WERI-Rb-1 (cell line): Measurements from ENCODE around the gene MACROD1.

ENCODE experiments used
- DNase-seq: peaks from one replicate; pipeline ENCODE4 v3.0.0-alpha.2; 2020
- H3K27ac ChIP-seq: fragments of 250-450 bp; sonication (Bioruptor Pico); 2 replicates; pipeline ENCODE4 v1.5.1; 2020; ENCODE audit warnings: mild to moderate bottlenecking, moderate library complexity
- H3K27me3 ChIP-seq: fragments of 250-450 bp; sonication (Bioruptor Pico); 2 replicates; pipeline ENCODE4 v1.5.1; 2021; ENCODE audit warnings: mild to moderate bottlenecking, low read depth, moderate library complexity; ENCODE audit not compliant: insufficient read depth, severe bottlenecking
- H3K36me3 ChIP-seq: fragments of 250-450 bp; sonication (Bioruptor Pico); 2 replicates; pipeline ENCODE4 v1.5.1; 2020; ENCODE audit warnings: mild to moderate bottlenecking, moderate library complexity
- H3K4me3 ChIP-seq: 2 replicates; pipeline ENCODE4 v1.5.1; 2011; ENCODE audit warnings: low read depth, mild to moderate bottlenecking, control low read depth, low read length
- H3K9me3 ChIP-seq: fragments of 250-450 bp; sonication (Bioruptor Pico); 2 replicates; pipeline ENCODE4 v1.5.1; 2021; ENCODE audit warnings: mild to moderate bottlenecking, moderate library complexity; ENCODE audit not compliant: severe bottlenecking
- TF ChIP-seq, protein P1 (sequence below): IDR thresholded peaks from 2 replicates; pipeline ENCODE4 v1.5.1; 2011; ENCODE audit warnings: low read depth, mild to moderate bottlenecking, control low read depth, inconsistent platforms, low read length

MACROD1 gene

DNA sequence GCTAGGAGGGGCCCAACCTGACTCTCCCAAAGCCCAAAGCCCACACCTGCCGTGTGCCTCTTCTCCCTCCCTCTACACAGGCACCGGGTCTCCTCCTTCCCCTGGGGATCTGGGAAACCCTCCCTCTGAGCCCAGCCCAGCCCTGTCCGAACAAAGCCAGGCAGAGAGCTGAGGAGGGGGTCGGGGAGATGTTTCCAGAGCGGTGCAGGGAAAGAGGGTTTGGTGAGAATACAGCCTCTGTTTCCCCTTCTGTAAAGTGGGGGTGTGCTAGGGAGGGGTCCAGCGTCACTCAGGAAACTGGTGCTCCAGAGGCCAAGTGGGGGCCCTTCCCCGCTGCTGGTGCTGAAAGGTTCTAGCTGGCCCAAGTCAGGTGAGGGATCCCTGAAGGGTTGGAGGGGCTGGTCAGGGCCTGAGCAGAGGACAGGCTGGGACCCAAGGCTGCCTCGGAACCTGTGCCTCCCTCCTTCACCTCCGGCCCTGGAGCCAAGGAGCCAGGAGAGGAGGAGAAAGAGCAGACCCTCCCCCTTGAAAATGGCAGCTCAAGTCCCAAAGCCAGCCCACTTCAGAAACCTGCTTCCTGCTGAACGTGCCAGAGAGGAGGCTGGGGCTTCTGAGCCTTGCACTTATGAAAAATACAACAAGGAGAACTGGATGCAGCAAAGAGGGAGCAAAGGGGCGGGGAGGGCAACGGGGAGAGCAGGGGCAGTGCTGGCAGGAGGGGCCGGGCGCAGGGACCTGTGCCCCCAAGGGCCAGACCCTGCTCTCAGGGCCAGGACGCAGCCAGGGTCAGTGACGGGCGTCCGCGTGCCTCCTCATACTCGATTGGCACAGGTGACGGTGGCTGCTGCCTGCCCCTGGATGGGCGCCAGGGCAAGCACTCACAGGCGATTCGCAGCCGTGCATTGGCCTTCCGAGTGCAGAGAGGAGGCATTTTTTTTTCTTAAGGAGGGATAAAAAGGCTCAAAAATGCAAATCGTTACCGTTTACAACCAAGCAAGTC is 43.2 kb downstream of the MACROD1 start:
- H3K4me3 ChIP-seq: no peak overlapping the region
- H3K36me3 ChIP-seq: peaks cover 3% of the 10 kb centered on the region; the same call in 1 of the 2 replicates
- peak overlapping the region; percentile 59 for H3K27ac ChIP-seq
- TF ChIP-seq, protein P1, sequence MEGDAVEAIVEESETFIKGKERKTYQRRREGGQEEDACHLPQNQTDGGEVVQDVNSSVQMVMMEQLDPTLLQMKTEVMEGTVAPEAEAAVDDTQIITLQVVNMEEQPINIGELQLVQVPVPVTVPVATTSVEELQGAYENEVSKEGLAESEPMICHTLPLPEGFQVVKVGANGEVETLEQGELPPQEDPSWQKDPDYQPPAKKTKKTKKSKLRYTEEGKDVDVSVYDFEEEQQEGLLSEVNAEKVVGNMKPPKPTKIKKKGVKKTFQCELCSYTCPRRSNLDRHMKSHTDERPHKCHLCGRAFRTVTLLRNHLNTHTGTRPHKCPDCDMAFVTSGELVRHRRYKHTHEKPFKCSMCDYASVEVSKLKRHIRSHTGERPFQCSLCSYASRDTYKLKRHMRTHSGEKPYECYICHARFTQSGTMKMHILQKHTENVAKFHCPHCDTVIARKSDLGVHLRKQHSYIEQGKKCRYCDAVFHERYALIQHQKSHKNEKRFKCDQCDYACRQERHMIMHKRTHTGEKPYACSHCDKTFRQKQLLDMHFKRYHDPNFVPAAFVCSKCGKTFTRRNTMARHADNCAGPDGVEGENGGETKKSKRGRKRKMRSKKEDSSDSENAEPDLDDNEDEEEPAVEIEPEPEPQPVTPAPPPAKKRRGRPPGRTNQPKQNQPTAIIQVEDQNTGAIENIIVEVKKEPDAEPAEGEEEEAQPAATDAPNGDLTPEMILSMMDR: no peak
- H3K27me3 ChIP-seq: no peaks in the 10 kb centered on the region
- no peak for DNase-seq
- no peaks in the 10 kb centered on the region for H3K9me3 ChIP-seq

DNA sequence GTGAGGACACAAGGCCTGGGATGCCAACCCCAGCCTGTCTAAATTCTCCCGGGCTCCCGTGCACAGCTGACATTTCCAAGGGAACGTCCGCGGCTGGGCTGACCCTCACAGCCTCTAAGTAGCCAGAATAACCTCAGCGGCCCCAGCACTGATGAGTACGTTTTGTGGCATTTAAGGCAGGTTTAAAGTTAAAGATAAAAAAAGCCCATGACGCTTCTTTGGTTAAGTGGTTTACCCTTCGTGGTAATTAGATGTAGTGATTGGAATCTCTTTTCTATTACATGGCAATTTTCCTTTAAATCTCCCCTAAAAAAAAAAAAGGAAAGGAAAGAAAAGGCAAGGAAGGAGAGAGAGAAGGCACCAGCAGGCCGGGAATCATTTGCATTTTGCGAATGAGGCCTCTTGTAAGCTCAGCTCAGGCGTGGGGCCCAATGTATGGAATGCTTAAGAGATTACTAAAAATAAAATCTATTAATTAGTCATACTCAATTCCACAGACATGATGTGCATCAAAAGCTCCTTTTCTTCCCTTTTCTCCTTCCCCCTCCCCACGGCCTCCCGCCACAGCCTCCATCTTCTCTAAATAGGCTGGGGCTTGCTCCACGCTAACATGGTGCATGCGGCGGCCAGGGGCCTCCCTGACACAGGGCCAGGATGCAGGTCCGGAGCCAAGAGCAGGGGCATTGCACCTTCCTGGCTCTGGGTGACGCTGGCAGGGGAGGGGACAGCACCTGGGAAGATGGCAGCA is 44.1 kb downstream of the MACROD1 start:
- Histone ChIP-seq H3K36me3 (peaks cover 10% of the 10 kb centered on the region), H3K9me3 (no peaks in the 10 kb centered on the region), H3K27me3 (no peaks in the 10 kb centered on the region), H3K27ac (peak overlapping the region; percentile 59), H3K4me3 (no peak overlapping the region)
- TF ChIP-seq, protein P1: no peak
- DNase-seq: no peak

- TF ChIP-seq, protein P1: no peak
- Histone ChIP-seq H3K36me3 (peaks cover 9% of the 10 kb centered on the region), H3K9me3 (no peaks in the 10 kb centered on the region), H3K4me3 (no peak overlapping the region), H3K27me3 (no peaks in the 10 kb centered on the region), H3K27ac (peak overlapping the region; percentile 83)
- peak; percentile 92 for DNase-seq
Observed at GRCh38 chr11:64120951-64121569, 44.9 kb downstream of the MACROD1 start.

GRCh38 chr11:64119700-64120099 is 46.2 kb downstream of the MACROD1 start:
- no peaks in the 10 kb centered on the region for H3K27me3 ChIP-seq
- TF ChIP-seq, protein P1: no peak
- H3K4me3 ChIP-seq: no peak overlapping the region
- DNase-seq: peak; percentile 76
- peak overlapping the region; percentile 83 for H3K27ac ChIP-seq
- H3K36me3 ChIP-seq: peaks cover 9% of the 10 kb centered on the region; the same call in 1 of the 2 replicates
- no peaks in the 10 kb centered on the region for H3K9me3 ChIP-seq

- H3K27me3 ChIP-seq: no peaks in the 10 kb centered on the region
- peak overlapping the region; percentile 83 for H3K27ac ChIP-seq
- no peaks in the 10 kb centered on the region for H3K9me3 ChIP-seq
- peaks cover 9% of the 10 kb centered on the region; the same call in 1 of the 2 replicates for H3K36me3 ChIP-seq
- DNase-seq: peak; percentile 76
- TF ChIP-seq, protein P1: no peak
- peak overlapping the region; percentile 5; the same call in 1 of the 2 replicates for H3K4me3 ChIP-seq
Observed at GRCh38 chr11:64118876-64119665, 46.8 kb downstream of the MACROD1 start.
